PC-9 (cell line): ENCODE data around the gene CPSF2.

Experiments used
- CTCF ChIP-seq: fragments of 200-600 bp; sonication (generic); conservative IDR thresholded peaks from 2 replicates; pipeline ENCODE4 v1.6.1; 2017; ENCODE audit warnings: mixed run types, antibody characterized with exemption, mild to moderate bottlenecking, moderate library complexity
- EZH2 ChIP-seq: fragments of 200-600 bp; sonication (generic); IDR thresholded peaks from 2 replicates; pipeline ENCODE4 v1.8.0; 2017; ENCODE audit warnings: antibody characterized with exemption, low read depth

- TF ChIP-seq CTCF (no peak), EZH2 (no peak)
Observed at GRCh38 chr14:92204792-92205191, 83.0 kb downstream of the CPSF2 start.
